Midbrain (tissue), 1 donor: ENCODE results near the gene MTMR10.

Experiments used
- DNase-seq: peaks from one replicate; lab custom pipeline; 2025; lab: John Stamatoyannopoulos, UW

The MTMR10 gene

DNA sequence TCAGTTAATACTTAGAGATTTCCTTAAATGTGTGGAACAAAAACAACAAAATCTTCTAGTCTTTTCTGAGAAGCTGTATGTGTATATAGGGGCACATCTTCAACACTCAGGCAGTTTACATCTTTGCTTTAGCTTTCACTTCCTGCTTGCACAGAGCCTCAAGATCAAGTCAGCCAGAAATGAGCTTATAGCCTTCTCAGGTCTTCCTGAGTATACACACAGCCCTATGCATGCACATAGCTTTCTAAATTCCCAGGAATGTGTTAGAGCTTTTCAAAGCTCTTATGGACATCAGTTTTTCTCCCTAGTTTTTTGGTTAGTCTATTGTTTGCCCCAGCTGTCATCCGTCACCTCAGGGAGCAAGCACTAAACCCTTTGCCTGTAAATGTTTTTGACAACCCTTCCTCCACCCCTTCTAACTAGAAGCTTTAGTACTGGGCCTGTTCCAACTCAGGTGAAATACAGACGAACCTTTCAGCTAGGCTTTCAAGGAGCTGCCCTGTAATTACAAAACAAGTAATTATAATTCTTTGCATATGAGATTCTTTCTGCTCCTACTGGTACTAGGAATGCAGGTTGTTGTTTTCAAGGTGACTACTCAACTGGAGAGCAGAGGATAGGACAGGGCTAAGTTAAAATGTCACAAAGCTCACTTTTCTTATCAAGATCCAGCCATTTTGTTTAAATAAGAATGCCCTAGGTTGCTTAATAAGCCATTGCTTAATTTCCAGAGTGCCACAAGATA is 22.6 kb upstream of the MTMR10 start:
- no peak for DNase-seq

- DNase-seq: no peak
Measured at GRCh38 chr15:31012455-31012854, 21.0 kb upstream of the MTMR10 start.

DNA sequence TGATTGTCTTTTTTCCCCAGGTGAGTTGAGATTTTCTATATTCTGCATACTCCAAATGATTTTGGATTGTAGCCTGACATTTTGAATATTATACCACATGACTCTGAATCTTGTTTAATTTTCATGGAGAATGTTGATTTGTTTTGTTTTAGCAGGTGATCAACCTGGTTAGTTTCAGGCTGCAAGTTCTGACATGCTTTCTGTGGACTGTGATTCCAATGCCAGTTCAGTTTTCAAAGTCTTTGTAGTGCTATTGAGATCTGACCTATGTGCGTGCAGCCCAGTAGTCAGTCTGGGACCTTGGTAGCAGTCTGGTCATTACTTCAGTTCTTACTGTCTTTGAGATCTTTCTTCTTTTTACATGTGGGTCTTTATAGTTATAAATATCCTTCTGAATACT is 18.6 kb upstream of the MTMR10 start:
- DNase-seq: no peak

DNA sequence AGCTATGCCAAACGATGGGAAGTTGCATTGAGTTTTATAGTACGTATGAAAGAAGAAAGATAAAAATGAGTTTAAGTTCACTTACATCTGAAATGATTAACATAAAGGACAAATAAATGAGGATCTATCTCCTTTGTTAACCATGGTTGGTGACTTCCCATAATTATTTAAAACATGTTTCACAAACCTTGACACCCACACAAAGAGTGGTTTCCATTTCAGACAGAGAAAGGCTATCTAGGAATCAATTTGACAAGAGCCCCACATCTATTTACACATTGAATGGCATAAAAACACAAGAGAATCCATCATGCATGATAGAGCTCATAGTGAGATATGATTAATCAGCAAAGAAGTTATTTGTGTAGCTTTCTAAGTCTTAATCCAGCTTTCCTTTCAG is 14.2 kb upstream of the MTMR10 start:
- DNase-seq: no peak

DNA sequence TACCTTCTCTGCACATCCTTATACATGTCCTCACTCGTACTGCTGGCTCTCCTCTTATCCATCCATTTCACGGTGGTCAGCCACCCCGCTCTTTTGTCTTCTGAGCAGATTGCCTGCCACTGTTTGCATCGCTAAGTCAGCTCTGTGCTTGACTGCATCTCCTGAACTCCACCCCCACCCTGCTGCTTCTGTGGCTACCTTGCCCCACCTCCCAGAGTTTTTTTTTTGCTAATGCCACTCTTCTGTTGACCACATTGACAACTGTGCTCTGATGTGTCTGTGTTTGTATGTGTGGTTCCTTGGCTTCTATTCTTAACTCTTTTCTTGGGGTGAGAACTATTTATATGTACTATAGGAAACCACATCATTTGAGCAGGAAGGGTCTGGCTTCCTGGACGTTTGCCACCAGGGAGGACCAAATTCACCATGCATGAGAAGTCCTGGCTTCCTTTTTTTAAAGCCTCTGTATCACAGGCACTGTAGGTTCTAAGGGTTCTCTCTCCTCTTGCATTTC is 12.8 kb upstream of the MTMR10 start:
- peak; percentile 7 for DNase-seq

GRCh38 chr15:31001702-31002101 is 10.3 kb upstream of the MTMR10 start:
- DNase-seq: no peak

GRCh38 chr15:30999729-31000128 is 8.3 kb upstream of the MTMR10 start:
- DNase-seq: no peak

GRCh38 chr15:30997270-30997669 is 5.8 kb upstream of the MTMR10 start:
- no peak for DNase-seq

DNA sequence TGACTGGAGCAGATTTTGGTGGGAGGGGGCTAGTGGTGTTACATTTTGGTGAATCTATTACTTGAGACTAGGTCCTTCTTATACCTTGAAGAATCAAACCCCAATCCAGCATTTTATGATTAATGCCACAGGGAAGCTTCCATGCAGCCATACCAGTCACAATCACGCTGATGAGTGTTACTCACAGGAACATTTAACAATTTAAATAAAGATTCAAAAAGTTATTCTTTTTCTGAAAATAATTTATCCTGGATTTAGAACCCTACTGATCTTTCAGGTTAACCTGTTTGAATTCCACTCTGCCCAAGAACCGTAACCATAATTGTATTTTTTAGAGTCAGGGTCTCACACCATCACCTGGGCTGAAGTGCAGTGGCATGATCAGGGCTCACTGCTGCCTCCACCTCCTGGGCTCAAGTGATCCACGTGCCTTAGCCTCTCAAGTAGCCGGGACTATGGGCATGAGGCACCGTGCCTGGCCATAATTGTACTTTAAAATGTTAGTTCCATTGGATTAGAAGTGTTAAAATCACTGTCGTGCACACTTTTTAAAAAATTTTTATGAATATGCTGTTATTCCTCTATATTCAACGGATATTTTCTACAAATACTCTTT is 929 bp upstream of the MTMR10 start:
- DNase-seq: no peak

GRCh38 chr15:30990446-30991254 is 778 bp downstream of the MTMR10 start:
- DNase-seq: no peak

GRCh38 chr15:30990036-30990435 is 1.4 kb downstream of the MTMR10 start:
- DNase-seq: no peak

GRCh38 chr15:30985081-30985531 is 6.3 kb downstream of the MTMR10 start:
- no peak for DNase-seq

DNA sequence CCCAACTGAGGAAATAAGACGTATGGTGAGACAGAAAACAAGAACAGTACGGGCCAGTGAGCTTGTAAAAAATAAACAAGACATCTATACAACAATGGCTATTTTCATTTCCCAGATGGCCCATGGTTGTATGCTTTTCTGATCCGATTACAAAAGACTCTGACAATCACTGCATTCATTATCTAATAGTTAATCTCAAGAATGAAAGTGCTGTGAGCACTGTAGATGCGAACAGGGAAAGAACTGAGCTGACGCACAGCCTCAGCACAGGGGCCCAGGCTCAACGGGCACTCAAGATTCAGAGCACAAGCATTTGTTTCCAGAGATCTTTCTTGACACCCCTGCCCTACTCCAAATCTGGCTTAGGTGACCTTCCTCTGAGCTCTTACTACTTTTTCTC is 6.9 kb downstream of the MTMR10 start:
- DNase-seq: peak; percentile 82

DNA sequence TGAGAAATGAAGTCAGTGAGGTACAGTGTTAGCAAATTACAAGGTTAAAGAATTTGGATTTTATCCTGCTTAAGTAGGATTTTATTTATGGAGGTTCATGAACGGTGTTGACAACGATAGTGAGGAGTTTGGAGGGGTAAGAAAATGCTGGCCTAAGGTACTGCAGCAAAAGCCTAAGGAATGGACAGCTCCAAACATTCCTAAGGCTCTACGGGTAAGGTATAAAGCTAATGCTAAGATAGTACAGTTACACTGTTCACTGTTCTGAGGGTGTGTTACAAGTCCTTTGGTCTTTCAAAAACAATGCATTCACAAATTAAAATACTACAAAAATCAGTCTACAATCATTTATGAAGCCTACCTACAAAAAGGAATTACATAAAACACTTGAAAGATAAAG is 7.3 kb downstream of the MTMR10 start:
- DNase-seq: no peak

- no peak for DNase-seq
Measured at GRCh38 chr15:30979457-30979856, 12.0 kb downstream of the MTMR10 start.

DNA sequence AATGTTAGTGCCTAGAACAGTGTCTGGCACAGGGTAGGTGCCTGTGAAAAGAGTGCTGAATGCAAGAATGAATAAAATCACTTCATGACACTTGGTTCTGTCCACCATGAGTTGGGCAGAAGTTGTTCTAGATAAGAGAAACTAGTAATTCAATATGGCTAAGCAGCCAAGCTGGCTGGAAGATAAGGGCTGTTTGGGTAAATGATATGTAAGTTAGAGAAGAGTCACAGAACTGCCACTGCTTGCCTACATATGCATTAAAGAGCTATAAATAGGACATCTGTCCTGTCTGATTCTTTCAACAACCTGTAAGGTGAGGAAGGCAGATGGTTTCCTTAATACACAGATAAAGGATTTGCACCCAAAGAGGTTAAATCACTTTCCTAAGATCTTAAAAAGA is 13.1 kb downstream of the MTMR10 start:
- no peak for DNase-seq

- no peak for DNase-seq
Measured at GRCh38 chr15:30974112-30974511, 17.3 kb downstream of the MTMR10 start.

- DNase-seq: peak; percentile 48
Measured at GRCh38 chr15:30973379-30973778, 18.0 kb downstream of the MTMR10 start.

GRCh38 chr15:30969724-30970123 is 21.7 kb downstream of the MTMR10 start:
- DNase-seq: no peak

- DNase-seq: no peak
Measured at GRCh38 chr15:30963681-30964080, 27.7 kb downstream of the MTMR10 start.

DNA sequence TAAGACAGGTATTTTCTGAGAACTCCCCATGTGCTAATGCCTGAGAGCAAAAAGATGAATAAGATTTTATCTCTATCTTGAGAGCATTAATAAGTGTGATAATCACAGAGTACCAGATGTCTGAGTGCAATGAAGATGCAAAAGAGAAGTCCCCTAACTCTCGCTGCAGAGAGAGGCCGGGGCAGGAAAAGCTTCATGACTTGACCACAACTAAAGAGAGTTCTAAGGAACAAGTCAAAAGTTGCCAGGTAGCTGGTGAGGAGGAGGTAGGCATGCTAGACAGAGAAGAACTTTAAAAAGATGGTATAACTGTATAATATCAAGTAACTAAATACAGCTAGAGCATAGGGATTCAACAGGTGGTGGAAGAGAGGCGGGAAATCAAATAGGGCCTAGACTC is 28.8 kb downstream of the MTMR10 start:
- DNase-seq: no peak

GRCh38 chr15:30962079-30962478 is 29.3 kb downstream of the MTMR10 start:
- no peak for DNase-seq

- DNase-seq: no peak
Measured at GRCh38 chr15:30958219-30958618, 33.2 kb downstream of the MTMR10 start.
